ENCODE results near the gene NKIRAS1. TPM values are rescaled to one million over a fixed set of nuclear protein-coding genes. Genes with fewer than 3 reads are reported as not detected.
"Not testable (repeated sequence)": the region's sequence is repeated elsewhere in the genome, so short reads cannot be mapped to it uniquely, and the experiment has no call there.

Gene NKIRAS1
- total RNA-seq, 4 donors from 2014 or later, result 3.6 to 25.0 (median 17.3) TPM

GRCh38 chr3:23921052-23921511, 4.3 kb upstream of the NKIRAS1 start:
- H3K27ac ChIP-seq, result no peak overlapping the region
- H3K4me3 ChIP-seq, result no peak overlapping the region
- no peaks in the 10 kb centered on the region for H3K9me3 ChIP-seq
- intact Hi-C loops (cut with DNase I; ENCODE audit: low total_unique reads), result no loop called here
- peaks cover 0 to 4% of the 10 kb centered on the region in 2 donors for H3K4me1 ChIP-seq
- no peak for DNase-seq
- H3K36me3 ChIP-seq, result no peaks in the 10 kb centered on the region
- H3K27me3 ChIP-seq, result no peaks in the 10 kb centered on the region
- no peak for TF ChIP-seq POLR2A (IDR thresholded peaks at IDR 0.05)
- TF ChIP-seq CTCF (IDR thresholded peaks at IDR 0.05), result no peak

DNA sequence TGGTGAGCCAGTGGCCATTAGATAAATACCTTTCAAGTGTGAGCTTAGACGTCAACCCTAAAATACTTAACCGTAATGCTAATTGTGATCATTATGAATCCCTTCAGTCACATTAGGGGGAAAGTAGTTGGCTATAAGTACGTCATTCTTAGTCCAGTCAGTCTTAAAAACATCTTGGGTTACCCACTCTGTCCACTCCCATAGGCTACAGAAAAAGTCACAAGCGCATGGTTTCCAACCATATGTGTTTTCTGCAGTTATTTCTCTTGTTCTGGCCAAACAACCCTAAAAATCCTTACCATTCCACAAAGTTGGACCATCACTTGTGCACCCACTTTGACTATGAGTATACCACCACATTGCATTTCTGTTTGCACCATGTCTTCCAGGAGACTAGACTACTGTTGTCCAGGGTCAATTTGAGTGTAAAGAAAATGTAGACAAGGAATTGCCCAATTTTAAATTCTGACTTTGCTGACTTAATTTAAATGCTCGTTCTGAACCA, 3.4 kb upstream of the NKIRAS1 start:
- intact Hi-C loops (cut with DNase I; ENCODE audit: low total_unique reads), result no loop called here
- no peak for DNase-seq
- Histone ChIP-seq H3K27ac (no peak overlapping the region), H3K27me3 (no peaks in the 10 kb centered on the region), H3K9me3 (no peaks in the 10 kb centered on the region), H3K4me1 (peaks cover 0 to 4% of the 10 kb centered on the region in 2 donors), H3K4me3 (no peak overlapping the region), H3K36me3 (no peaks in the 10 kb centered on the region)
- TF ChIP-seq CTCF (IDR thresholded peaks at IDR 0.05) (no peak), POLR2A (IDR thresholded peaks at IDR 0.05) (no peak)

DNA sequence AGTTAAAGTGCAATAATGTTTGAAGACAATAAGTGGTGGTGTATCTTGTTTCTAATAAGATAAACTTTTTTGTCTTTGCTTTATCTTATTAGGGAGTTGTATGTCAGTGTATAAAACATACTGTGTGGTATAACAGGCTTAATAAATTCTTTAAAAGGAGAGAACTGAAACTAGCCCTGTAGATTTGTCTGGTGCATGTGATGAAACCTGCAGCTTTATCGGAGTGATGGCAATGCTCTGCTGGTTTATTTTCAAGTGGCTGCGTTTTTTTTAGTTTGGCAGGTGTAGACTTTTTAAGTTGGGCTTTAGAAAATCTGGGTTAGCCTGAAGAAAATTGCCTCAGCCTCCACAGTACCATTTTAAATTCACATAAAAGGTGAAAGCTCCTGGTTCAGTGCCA, 2.8 kb upstream of the NKIRAS1 start:
- no peak for DNase-seq
- Histone ChIP-seq H3K27me3 (no peaks in the 10 kb centered on the region), H3K9me3 (no peaks in the 10 kb centered on the region), H3K27ac (no peak overlapping the region), H3K4me3 (no peak overlapping the region), H3K4me1 (peaks cover 0 to 4% of the 10 kb centered on the region in 2 donors), H3K36me3 (no peaks in the 10 kb centered on the region)
- intact Hi-C loops (cut with DNase I; ENCODE audit: low total_unique reads), result no loop called here
- no peak for TF ChIP-seq CTCF (IDR thresholded peaks at IDR 0.05)

DNA sequence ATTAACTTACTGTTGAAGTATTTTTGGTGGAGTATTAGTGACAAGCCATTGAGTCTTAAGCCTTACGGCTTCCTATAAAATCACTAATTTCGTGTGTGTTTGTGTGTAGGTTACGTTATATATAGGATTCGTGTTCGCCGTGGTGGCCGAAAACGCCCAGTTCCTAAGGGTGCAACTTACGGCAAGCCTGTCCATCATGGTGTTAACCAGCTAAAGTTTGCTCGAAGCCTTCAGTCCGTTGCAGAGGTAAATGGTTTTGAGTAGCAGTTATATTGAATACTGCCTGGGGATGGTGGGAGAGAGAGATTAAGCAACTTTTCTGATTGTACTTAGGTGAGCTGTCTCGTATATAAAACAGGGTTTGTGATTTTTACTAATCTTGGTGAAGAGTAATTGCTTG, 1.5 kb upstream of the NKIRAS1 start:
- H3K36me3 ChIP-seq; H3K4me1 ChIP-seq; H3K9me3 ChIP-seq; intact Hi-C loops (cut with DNase I; ENCODE audit: low total_unique reads); DNase-seq; H3K27me3 ChIP-seq: not testable (repeated sequence)
- Histone ChIP-seq H3K27ac (peak overlapping the region; percentile 94 to 95), H3K4me3 (peak overlapping the region; percentile 78 to 91)

GRCh38 chr3:23917679-23918303, 1.0 kb upstream of the NKIRAS1 start:
- H3K9me3 ChIP-seq; H3K27me3 ChIP-seq; intact Hi-C loops (cut with DNase I; ENCODE audit: low total_unique reads); DNase-seq; H3K4me1 ChIP-seq; H3K36me3 ChIP-seq: not testable (repeated sequence)
- Histone ChIP-seq H3K27ac (peak overlapping the region; percentile 94 to 95), H3K4me3 (peak overlapping the region; percentile 78 to 91)

GRCh38 chr3:23916152-23916885, 471 bp downstream of the NKIRAS1 start:
- no peak for DNase-seq
- H3K4me3 ChIP-seq, result peak overlapping the region; percentile 78 to 91
- H3K27me3 ChIP-seq, result no peaks in the 10 kb centered on the region
- TF ChIP-seq POLR2A (IDR thresholded peaks at IDR 0.05) (no peak), CTCF (IDR thresholded peaks at IDR 0.05) (no peak)
- peak overlapping the region; percentile 94 to 95 for H3K27ac ChIP-seq
- peaks cover 0 to 4% of the 10 kb centered on the region in 2 donors for H3K4me1 ChIP-seq
- H3K9me3 ChIP-seq, result no peaks in the 10 kb centered on the region
- intact Hi-C loops (cut with DNase I; ENCODE audit: low total_unique reads), result no loop called here
- H3K36me3 ChIP-seq, result no peaks in the 10 kb centered on the region

Data from uterus (tissue), 4 donors.